Aorta (tissue), 5 donors: Measurements from ENCODE around the gene SNAPC3. TPM values are rescaled to one million over a fixed set of nuclear protein-coding genes. Genes with fewer than 3 reads are reported as not detected.
"Not testable (repeated sequence)": the region's sequence is repeated elsewhere in the genome, so short reads cannot be mapped to it uniquely, and the experiment has no call there.

ENCODE experiments used
- ATAC-seq: fragments of 200-7000 bp; cut with Tn5 transposase; one replicate; pipeline ENCODE4 v1.9.1; 2022; ENCODE audit warnings: moderate library complexity; ENCODE audit not compliant: low FRiP score
- DNase-seq, 2 donors: peaks; one replicate each; pipeline ENCODE4 v3.0.0-alpha.2; 2020
- H3K27ac ChIP-seq, 2 donors: one replicate each; pipeline ENCODE4 v1.5.1; 2013; ENCODE audit warnings: low read length in 2 of 2, mild to moderate bottlenecking in 2 of 2, moderate library complexity in 2 of 2, control low read depth in 1 of 2, inconsistent platforms in 1 of 2, low read depth in 1 of 2
- H3K27me3 ChIP-seq, 2 donors: one replicate each; pipeline ENCODE4 v1.6.1; 2013; ENCODE audit warnings: control low read depth in 1 of 2, low read length in 1 of 2, mild to moderate bottlenecking in 1 of 2, moderate library complexity in 1 of 2; ENCODE audit not compliant: insufficient read depth in 2 of 2, control insufficient read depth in 1 of 2
- H3K36me3 ChIP-seq, 2 donors: one replicate each; pipeline ENCODE4 v1.6.1; 2013; ENCODE audit warnings: control low read depth in 1 of 2, low read length in 1 of 2, mild to moderate bottlenecking in 1 of 2; ENCODE audit not compliant: insufficient read depth in 2 of 2, control insufficient read depth in 1 of 2
- H3K4me1 ChIP-seq, 2 donors: one replicate each; pipeline ENCODE4 v1.6.1; 2013; ENCODE audit warnings: low read length in 2 of 2, control low read depth in 1 of 2, mild to moderate bottlenecking in 1 of 2, moderate library complexity in 1 of 2; ENCODE audit not compliant: insufficient read depth in 2 of 2, control insufficient read depth in 1 of 2
- H3K4me3 ChIP-seq, 2 donors: one replicate each; pipeline ENCODE4 v1.5.1; 2013; ENCODE audit warnings: low read length in 2 of 2, control low read depth in 1 of 2, mild to moderate bottlenecking in 1 of 2
- H3K9me3 ChIP-seq: one replicate; pipeline ENCODE4 v1.6.1; 2013; ENCODE audit warnings: mild to moderate bottlenecking, low read length; ENCODE audit not compliant: control insufficient read depth
- WGBS, 2 donors: extraction: QIAGEN DNeasy Blood & Tissue Kit; methylation state at CpG; one replicate each; pipeline ENCODE4 v1.1.7; 2013; 5-methylcytosine and 5-hydroxymethylcytosine counted together
- intact Hi-C, 2 donors: fragments of 100-400 bp; cut with DNase I; formaldehyde crosslinking; loops; one replicate each; pipeline versions ENCODE4 v1.14.2 to v1.15.0; 2022
- polyA plus RNA-seq, 2 donors: library from polyadenylated mRNA; stranded (reverse); fragments of 200-250 nt; gene quantifications; one replicate each; pipeline ENCODE4 v1.2.3, GENCODE V29; 2013
- total RNA-seq, 2 donors: library from RNA; stranded (reverse); fragmentation: NEBNext Ultra II Directional; extraction: Animal tissue kit (Norgen Biotek cat#: 25700); gene quantifications; one replicate each; pipeline ENCODE4 v1.2.1, GENCODE V29; 2021
- donor health status: healthy with polysubstance abuse.
- donor health status: Bipolar disorder and iron deficiency.
- donor health status: DM: no; HTN: no; CAD: no.
- donor health status: DM: no; HTN: no; CAD: no.
- donor health status: DM: yes; HTN: yes; CAD: no.

SNAPC3 gene
- total and polyA plus RNA-seq, 4 donors: 16.2 to 48.9 (median 31.3) TPM

DNA sequence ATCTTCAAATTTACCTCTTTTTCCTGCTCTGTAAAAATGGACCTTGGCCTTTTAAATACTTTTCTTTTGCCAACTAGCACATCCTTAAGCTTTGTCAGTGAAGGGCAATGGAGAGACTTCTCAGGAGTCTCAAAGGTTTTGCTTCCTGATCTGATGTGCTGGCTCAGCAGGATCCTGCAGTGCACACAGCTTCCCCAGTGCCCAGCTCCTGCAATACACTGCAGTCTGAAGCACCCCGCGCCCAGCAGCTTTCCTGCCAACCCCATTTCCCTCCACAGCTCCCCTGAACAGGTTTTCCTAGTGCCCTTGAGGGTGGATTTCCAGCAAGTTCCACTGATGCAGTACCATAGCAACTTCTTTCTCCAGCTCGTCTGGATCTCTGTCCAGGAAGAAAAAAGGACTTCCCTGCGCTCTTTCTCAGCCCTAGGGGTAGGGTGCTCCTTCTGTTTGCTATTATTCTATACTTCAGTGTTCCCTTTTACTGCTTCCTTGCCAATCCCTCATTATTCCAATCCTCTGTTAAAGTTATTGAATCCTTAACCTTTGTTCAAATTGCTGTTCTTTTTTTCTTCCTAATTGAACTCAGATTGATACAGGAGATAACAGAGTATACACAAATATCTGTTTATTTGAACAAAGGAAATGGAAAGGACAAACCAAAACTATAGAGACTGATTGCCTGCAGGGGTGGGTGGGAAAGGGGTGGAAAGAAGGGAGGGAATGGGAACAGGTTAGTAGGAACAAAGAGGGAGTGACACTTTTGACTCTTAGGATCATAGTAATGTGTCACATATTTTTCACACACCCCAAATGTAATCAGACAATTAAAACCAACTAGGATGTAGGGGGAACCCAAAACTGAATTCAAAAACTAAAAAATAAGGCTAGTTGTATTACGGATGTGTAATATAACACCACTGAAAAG, 8.5 kb downstream of the SNAPC3 start:
- intact Hi-C loops: loop anchor here in 1 of 2 donors (10.0 kb wide), 1 partner anchor 174 kb away; no protein-coding TSS in a partner anchor
- Histone ChIP-seq H3K4me1 (no peaks in the 10 kb centered on the region), H3K36me3 (peaks cover 0 to 2% of the 10 kb centered on the region in 2 donors), H3K27ac (no peak overlapping the region), H3K9me3 (no peaks in the 10 kb centered on the region), H3K4me3 (no peak overlapping the region), H3K27me3 (no peaks in the 10 kb centered on the region)
- 32 to 39% methylated on average over 5 of the region's 5 CpGs for WGBS, 2 donors
- DNase-seq: no peak
- no peak for ATAC-seq

DNA sequence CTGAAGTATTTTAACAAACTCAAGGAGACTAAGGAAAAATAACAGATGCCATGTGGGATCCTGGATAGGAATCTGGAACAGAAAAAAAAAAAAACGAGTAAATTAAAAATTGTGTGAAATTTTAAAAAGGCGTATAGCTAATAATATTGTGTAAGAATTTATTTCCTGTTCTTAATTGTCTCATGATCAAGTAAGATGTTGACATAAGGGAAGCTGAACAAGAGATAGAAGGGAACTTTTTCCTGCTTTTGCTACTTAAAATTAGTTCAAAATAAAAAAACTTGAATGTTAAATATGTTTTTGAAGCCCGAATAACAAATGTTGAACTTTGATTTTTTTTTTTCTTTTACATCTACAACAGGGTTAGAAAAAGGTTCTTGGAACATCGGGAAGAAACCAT, 10.5 kb downstream of the SNAPC3 start:
- Histone ChIP-seq H3K27ac (no peak overlapping the region), H3K9me3 (no peaks in the 10 kb centered on the region), H3K4me3 (no peak overlapping the region), H3K4me1 (no peaks in the 10 kb centered on the region), H3K27me3 (no peaks in the 10 kb centered on the region), H3K36me3 (peaks cover 0 to 2% of the 10 kb centered on the region in 2 donors)
- 80 to 82% methylated on average over 4 of the region's 4 CpGs for WGBS, 2 donors
- DNase-seq: no peak
- no peak for ATAC-seq
- intact Hi-C loops: loop anchor here in 1 of 2 donors (10.0 kb wide), 1 partner anchor 172 kb away; no protein-coding TSS in a partner anchor

DNA sequence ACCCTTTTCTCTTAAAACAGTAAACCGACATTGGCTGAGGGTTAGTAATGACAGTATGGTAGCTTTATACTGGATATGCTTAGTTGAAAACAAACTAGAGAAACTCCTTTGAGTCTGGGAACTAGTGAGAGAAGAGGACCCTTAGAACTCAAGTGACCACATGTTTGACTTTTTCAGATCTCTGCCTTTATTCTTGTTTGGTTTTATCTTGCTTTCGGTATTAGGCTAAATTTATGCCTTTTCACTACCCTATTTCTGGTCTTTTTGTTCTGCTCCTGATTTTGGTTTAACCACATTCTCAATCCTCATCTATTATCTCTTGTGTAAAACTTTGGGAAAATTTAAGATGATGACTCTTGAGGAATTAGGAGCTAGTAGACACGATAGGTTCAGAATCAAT, 11.0 kb downstream of the SNAPC3 start:
- Histone ChIP-seq H3K27me3 (no peaks in the 10 kb centered on the region), H3K36me3 (peaks cover 0 to 2% of the 10 kb centered on the region in 2 donors), H3K27ac (no peak overlapping the region), H3K9me3 (no peaks in the 10 kb centered on the region), H3K4me3 (no peak overlapping the region), H3K4me1 (no peaks in the 10 kb centered on the region)
- 90% methylated on average over 3 of the region's 3 CpGs for WGBS, 2 donors
- ATAC-seq (no peak), DNase-seq (no peak)
- intact Hi-C loops: loop anchor here in 1 of 2 donors (10.0 kb wide), 1 partner anchor 171 kb away; no protein-coding TSS in a partner anchor

- intact Hi-C loops: loop anchor here in 1 of 2 donors (10.0 kb wide), 1 partner anchor 166 kb away; no protein-coding TSS in a partner anchor
- 97 to 98% methylated on average over 7 of the region's 7 CpGs for WGBS, 2 donors
- Histone ChIP-seq H3K27ac (no peak overlapping the region), H3K4me1 (no peaks in the 10 kb centered on the region), H3K36me3 (peaks cover 0 to 2% of the 10 kb centered on the region in 2 donors), H3K9me3 (no peaks in the 10 kb centered on the region), H3K4me3 (no peak overlapping the region), H3K27me3 (no peaks in the 10 kb centered on the region)
- ATAC-seq: no peak
- DNase-seq: no peak
These were observed 16.2 kb downstream of the SNAPC3 start for GRCh38 chr9:15438891-15439290.

- H3K4me3 ChIP-seq, H3K4me1 ChIP-seq, ATAC-seq, intact Hi-C loops, H3K36me3 ChIP-seq, H3K9me3 ChIP-seq, H3K27me3 ChIP-seq, H3K27ac ChIP-seq, DNase-seq: not testable (repeated sequence)
- WGBS, 2 donors: 94 to 99% methylated on average over 17 to 28 of the region's 29 CpGs
These were observed 19.2 kb downstream of the SNAPC3 start for GRCh38 chr9:15441841-15442240.

GRCh38 chr9:15442264-15442663, 19.6 kb downstream of the SNAPC3 start:
- H3K36me3 ChIP-seq, H3K4me1 ChIP-seq, intact Hi-C loops, H3K4me3 ChIP-seq, DNase-seq, ATAC-seq, H3K9me3 ChIP-seq, H3K27me3 ChIP-seq, H3K27ac ChIP-seq: not testable (repeated sequence)
- WGBS, 2 donors: 96 to 97% methylated on average over 32 to 33 of the region's 33 CpGs

GRCh38 chr9:15444141-15444540, 21.5 kb downstream of the SNAPC3 start:
- H3K36me3 ChIP-seq: peaks cover 6 to 12% of the 10 kb centered on the region in 2 donors
- no peaks in the 10 kb centered on the region for H3K4me1 ChIP-seq
- no peak overlapping the region for H3K4me3 ChIP-seq
- no peaks in the 10 kb centered on the region for H3K9me3 ChIP-seq
- 58 to 65% methylated on average over 3 of the region's 3 CpGs for WGBS, 2 donors
- intact Hi-C loops: no loop called here
- H3K27me3 ChIP-seq: no peaks in the 10 kb centered on the region
- ATAC-seq (no peak), DNase-seq (no peak)
- H3K27ac ChIP-seq: no peak overlapping the region

- no peaks in the 10 kb centered on the region for H3K27me3 ChIP-seq
- H3K4me1 ChIP-seq: no peaks in the 10 kb centered on the region
- H3K4me3 ChIP-seq: no peak overlapping the region
- intact Hi-C loops: no loop called here
- DNase-seq (no peak), ATAC-seq (no peak)
- H3K36me3 ChIP-seq: peaks cover 0 to 4% of the 10 kb centered on the region in 2 donors
- H3K9me3 ChIP-seq: no peaks in the 10 kb centered on the region
- H3K27ac ChIP-seq: no peak overlapping the region
- WGBS, 2 donors: 91% methylated on average over 5 of the region's 5 CpGs
These were observed 31.3 kb downstream of the SNAPC3 start for GRCh38 chr9:15453956-15454355.

- Histone ChIP-seq H3K27ac (no peak overlapping the region), H3K27me3 (no peaks in the 10 kb centered on the region), H3K4me3 (no peak overlapping the region), H3K36me3 (no peaks in the 10 kb centered on the region), H3K9me3 (no peaks in the 10 kb centered on the region), H3K4me1 (no peaks in the 10 kb centered on the region)
- intact Hi-C loops: no loop called here
- WGBS, 2 donors: 93 to 94% methylated on average over 8 of the region's 8 CpGs
- no peak for ATAC-seq
- no peak for DNase-seq
These were observed 38.4 kb downstream of the SNAPC3 start for GRCh38 chr9:15461056-15461455.
